Glutamatergic neuron (in vitro differentiated cells): ENCODE results near the gene MTG1. TPM values are rescaled to one million over a fixed set of nuclear protein-coding genes. Genes with fewer than 3 reads are reported as not detected.
"Not testable (repeated sequence)": the region's sequence is repeated elsewhere in the genome, so short reads cannot be mapped to it uniquely, and the experiment has no call there.

Experiments
- DNase-seq: peaks from one replicate; pipeline ENCODE4 v3.0.0; 2022
- H3K27ac Mint-ChIP-seq: one replicate; pipeline ENCODE4 v1.8.0; 2020; ENCODE audit warnings: mild to moderate bottlenecking, mixed read lengths, inconsistent platforms; ENCODE audit not compliant: unreplicated experiment
- H3K27me3 Mint-ChIP-seq: one replicate; pipeline ENCODE4 v1.8.0; 2020; ENCODE audit warnings: mild to moderate bottlenecking, moderate library complexity, mixed read lengths, inconsistent platforms; ENCODE audit not compliant: unreplicated experiment
- H3K36me3 Mint-ChIP-seq: one replicate; pipeline ENCODE4 v1.8.0; 2020; ENCODE audit warnings: mild to moderate bottlenecking, mixed read lengths, inconsistent platforms; ENCODE audit not compliant: unreplicated experiment
- H3K4me1 Mint-ChIP-seq: one replicate; pipeline ENCODE4 v1.8.0; 2020; ENCODE audit warnings: mild to moderate bottlenecking, low read depth, mixed read lengths, inconsistent platforms; ENCODE audit not compliant: unreplicated experiment
- H3K4me3 Mint-ChIP-seq: one replicate; pipeline ENCODE4 v1.8.0; 2020; ENCODE audit warnings: mild to moderate bottlenecking, mixed read lengths, inconsistent platforms; ENCODE audit not compliant: unreplicated experiment
- H3K9me3 Mint-ChIP-seq: one replicate; pipeline ENCODE4 v1.8.0; 2020; ENCODE audit warnings: mild to moderate bottlenecking, moderate library complexity, mixed read lengths, inconsistent platforms; ENCODE audit not compliant: unreplicated experiment
- microRNA-seq: library from miRNA; unstranded; fragments of <30 nt; microRNA quantifications from one replicate; pipeline ENCODE4, GENCODE V29; 2020; ENCODE audit not compliant: unreplicated experiment
- total RNA-seq: library from RNA; stranded (reverse); fragmentation: NEBNext Ultra II Directional; extraction: Animal tissue kit (Norgen Biotek cat#: 25700); gene quantifications from one replicate; pipeline ENCODE4 v1.2.1, GENCODE V29; 2021; ENCODE audit not compliant: unreplicated experiment
- TF ChIP-seq, protein P1 (sequence below): fragments of 200-600 bp; sonication (generic); IDR thresholded peaks from one replicate; pipeline ENCODE4 v1.5.0; 2021; ENCODE audit not compliant: partially characterized antibody, unreplicated experiment

MTG1 gene
- total RNA-seq, 1 donor from 2014 or later, result 76.4 TPM

DNA sequence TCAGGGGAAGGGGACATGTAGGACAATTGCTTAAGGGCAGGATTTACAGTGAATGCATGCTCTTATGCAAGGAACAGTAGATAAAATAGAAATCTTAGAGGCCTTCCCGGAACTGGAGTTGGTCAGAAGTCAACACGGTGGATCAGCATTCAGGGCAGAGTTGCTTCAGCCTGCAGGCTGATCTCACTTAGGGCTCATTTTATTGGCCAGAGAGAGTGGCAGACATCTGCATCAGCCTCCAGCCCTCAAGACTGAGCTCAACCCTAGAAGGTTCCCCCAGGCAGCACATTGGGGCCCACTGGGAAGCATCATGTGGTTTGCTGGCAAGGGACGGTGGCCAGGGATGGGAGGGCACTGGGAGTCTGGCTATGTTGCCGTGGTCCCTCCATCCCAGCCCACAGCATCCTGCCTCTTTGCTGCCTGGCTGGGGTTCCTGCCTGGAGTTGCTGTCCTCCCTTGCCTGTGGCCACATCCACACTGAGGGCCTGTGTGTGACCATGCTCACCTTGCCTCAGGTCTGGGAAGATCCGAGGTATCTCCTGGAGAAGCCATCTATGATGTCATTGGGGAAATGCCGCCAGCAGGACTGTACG lies 72.8 kb downstream of the MTG1 start:
- Mint-ChIP-seq H3K4me3 (no peak overlapping the region), H3K27me3 (peaks cover 17% of the 10 kb centered on the region), H3K4me1 (no peaks in the 10 kb centered on the region), H3K27ac (no peak overlapping the region), H3K36me3 (peaks cover 18% of the 10 kb centered on the region), H3K9me3 (peaks cover 20% of the 10 kb centered on the region)
- TF ChIP-seq, protein P1, sequence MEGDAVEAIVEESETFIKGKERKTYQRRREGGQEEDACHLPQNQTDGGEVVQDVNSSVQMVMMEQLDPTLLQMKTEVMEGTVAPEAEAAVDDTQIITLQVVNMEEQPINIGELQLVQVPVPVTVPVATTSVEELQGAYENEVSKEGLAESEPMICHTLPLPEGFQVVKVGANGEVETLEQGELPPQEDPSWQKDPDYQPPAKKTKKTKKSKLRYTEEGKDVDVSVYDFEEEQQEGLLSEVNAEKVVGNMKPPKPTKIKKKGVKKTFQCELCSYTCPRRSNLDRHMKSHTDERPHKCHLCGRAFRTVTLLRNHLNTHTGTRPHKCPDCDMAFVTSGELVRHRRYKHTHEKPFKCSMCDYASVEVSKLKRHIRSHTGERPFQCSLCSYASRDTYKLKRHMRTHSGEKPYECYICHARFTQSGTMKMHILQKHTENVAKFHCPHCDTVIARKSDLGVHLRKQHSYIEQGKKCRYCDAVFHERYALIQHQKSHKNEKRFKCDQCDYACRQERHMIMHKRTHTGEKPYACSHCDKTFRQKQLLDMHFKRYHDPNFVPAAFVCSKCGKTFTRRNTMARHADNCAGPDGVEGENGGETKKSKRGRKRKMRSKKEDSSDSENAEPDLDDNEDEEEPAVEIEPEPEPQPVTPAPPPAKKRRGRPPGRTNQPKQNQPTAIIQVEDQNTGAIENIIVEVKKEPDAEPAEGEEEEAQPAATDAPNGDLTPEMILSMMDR, result no peak
- no peak for DNase-seq

DNA sequence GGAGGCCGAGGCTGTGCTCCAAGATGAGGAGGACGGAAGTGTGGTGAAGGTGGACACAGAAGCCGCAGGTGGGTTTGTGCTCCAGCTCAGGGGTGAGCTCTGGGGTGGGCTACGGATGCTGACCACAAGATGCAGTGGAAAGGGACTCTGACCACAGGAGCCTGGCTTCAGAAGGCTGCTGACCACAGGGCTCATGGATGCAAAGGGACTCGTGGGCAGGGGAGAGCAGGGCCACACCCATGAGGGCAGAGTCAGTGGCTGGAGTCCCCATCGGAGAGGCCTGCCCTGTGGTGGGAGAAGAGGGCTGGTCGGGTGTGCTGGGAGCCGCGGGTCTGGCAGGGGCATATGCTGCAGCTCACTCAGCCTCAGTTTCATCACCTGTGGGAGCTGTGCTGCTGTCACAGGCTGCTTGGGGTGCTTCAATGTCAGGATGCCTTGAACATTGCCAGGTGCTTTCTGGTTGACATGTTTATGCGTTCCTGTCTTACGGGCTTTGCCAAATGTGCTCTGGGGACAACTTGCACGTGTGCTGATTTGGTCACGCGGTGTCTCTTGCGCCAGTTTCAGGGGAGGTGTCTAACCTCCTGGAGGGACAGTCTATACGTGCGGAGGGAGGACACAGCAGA lies 73.4 kb downstream of the MTG1 start:
- no peak overlapping the region for H3K27ac Mint-ChIP-seq
- H3K9me3 Mint-ChIP-seq, result peaks cover 23% of the 10 kb centered on the region
- no peak for DNase-seq
- no peak overlapping the region for H3K4me3 Mint-ChIP-seq
- H3K27me3 Mint-ChIP-seq, result peaks cover 17% of the 10 kb centered on the region
- H3K36me3 Mint-ChIP-seq, result peaks cover 18% of the 10 kb centered on the region
- no peaks in the 10 kb centered on the region for H3K4me1 Mint-ChIP-seq
- TF ChIP-seq, protein P1, result no peak

DNA sequence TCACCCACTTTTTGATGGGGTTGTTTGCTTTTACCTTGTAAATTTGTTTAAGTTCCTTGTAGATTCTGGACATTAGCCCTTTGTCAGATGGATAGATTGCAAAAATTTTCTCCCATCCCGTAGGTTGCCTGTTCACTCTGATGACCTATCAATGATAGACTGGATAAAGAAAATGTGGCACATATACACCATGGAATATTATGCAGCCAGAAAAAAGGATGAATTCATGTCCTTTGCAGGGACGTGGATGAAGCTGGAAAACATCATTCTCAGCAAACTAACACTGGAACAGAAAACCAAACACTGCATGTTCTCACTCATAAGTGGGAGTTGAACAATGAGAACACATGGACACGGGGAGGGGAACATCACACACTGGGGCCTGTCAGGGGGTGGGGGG lies 75.2 kb downstream of the MTG1 start:
- Mint-ChIP-seq H3K27me3 (peaks cover 12% of the 10 kb centered on the region), H3K9me3 (peaks cover 21% of the 10 kb centered on the region), H3K36me3 (peaks cover 11% of the 10 kb centered on the region)
- H3K4me3 Mint-ChIP-seq, H3K27ac Mint-ChIP-seq, H3K4me1 Mint-ChIP-seq, DNase-seq: not testable (repeated sequence)

DNA sequence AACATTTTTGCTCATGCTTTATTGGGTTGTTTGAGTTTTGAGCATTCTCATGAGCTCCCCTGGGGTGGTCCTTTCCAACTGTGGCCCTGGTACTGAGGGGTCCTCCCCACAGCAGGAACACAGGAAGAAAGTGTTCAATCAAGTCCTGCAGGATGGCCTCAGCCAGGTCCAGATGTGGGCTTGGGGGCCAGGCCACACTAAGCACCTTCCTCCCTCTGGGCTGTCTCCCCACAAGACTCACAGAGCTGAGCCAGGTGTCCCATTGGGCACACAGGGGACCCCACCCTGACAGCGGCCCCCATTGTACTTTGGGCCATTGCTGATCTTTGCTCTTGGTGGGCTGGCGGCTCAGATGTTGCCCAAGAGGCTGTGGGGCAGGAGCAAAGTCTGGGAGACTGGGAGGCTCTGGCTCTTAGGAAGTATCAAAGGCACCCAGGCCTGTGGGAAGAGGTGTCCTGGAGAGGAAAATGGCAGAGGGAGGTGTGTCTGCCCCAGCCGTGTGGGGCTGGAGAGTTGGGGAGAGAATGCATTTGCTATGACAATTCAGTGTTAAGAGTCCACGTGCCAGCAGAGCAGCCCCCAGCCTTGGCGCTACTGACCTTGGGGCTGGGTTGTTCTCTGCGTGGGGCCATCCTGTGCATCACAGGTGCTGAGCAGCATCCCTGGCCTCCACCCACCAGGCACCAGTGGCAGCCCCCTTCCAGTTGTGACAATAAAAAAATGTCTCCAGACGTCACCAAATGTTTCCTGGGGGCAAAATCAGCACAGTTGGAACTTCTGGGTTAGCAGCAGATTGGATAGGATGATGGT lies 77.5 kb downstream of the MTG1 start:
- H3K4me3 Mint-ChIP-seq, result no peak overlapping the region
- peaks cover 11% of the 10 kb centered on the region for H3K36me3 Mint-ChIP-seq
- H3K9me3 Mint-ChIP-seq, result peaks cover 22% of the 10 kb centered on the region
- H3K4me1 Mint-ChIP-seq, result no peaks in the 10 kb centered on the region
- no peak overlapping the region for H3K27ac Mint-ChIP-seq
- no peak for DNase-seq
- peaks cover 7% of the 10 kb centered on the region for H3K27me3 Mint-ChIP-seq
- TF ChIP-seq, protein P1, result no peak

Small RNA genes within 50 kb of the gene (microRNA-seq; reads per million reads assigned to microRNA genes)
- gene MIR3944, result 5.9 reads per million, percentile 35 among the genes with 10 or more reads in this experiment

Other genes starting within 250 kb of the MTG1 start
- 7.4 TPM for gene KNDC1, start 233.9 kb upstream of the MTG1 start, total RNA-seq
- gene UTF1, start 163.9 kb upstream of the MTG1 start, total RNA-seq, result 0.61 TPM
- 1.6 TPM for gene VENTX, start 156.3 kb upstream of the MTG1 start, total RNA-seq
- 5.4 TPM for gene ADAM8, start 117.3 kb upstream of the MTG1 start, total RNA-seq
- 61.4 TPM for gene TUBGCP2, start 85.3 kb upstream of the MTG1 start, total RNA-seq
- gene ZNF511, start 85.2 kb upstream of the MTG1 start, total RNA-seq, result 24.6 TPM
- gene CALY, start 57.3 kb upstream of the MTG1 start, total RNA-seq, result 19.8 TPM
- not detected for gene PRAP1, start 46.8 kb upstream of the MTG1 start, total RNA-seq
- 13.0 TPM for gene FUOM, start 36.1 kb upstream of the MTG1 start, total RNA-seq
- 64.2 TPM for gene ECHS1, start 20.8 kb upstream of the MTG1 start, total RNA-seq
- gene PAOX, start 14.9 kb upstream of the MTG1 start, total RNA-seq, result 12.7 TPM
- 2.0 TPM for gene SPRN, start 30.5 kb downstream of the MTG1 start, total RNA-seq
- gene SCART1, start 59.8 kb downstream of the MTG1 start, total RNA-seq, result 3.8 TPM
- gene CYP2E1, start 133.2 kb downstream of the MTG1 start, total RNA-seq, result 7.1 TPM
- 0.78 TPM for gene SYCE1, start 171.4 kb downstream of the MTG1 start, total RNA-seq
- not detected for gene FRG2B, start 232.6 kb downstream of the MTG1 start, total RNA-seq